Stimulated activated CD8-positive, alpha-beta memory T cell treated with anti-CD3 and anti-CD28 coated beads, Interleukin-4, amount 100 ng/mL, for 48 hours (primary cell): Measurements from ENCODE around the gene ANXA6.

Source experiments
- DNase-seq: peaks from one replicate; pipeline ENCODE4 v3.0.0-alpha.2; 2020

Gene ANXA6

DNA sequence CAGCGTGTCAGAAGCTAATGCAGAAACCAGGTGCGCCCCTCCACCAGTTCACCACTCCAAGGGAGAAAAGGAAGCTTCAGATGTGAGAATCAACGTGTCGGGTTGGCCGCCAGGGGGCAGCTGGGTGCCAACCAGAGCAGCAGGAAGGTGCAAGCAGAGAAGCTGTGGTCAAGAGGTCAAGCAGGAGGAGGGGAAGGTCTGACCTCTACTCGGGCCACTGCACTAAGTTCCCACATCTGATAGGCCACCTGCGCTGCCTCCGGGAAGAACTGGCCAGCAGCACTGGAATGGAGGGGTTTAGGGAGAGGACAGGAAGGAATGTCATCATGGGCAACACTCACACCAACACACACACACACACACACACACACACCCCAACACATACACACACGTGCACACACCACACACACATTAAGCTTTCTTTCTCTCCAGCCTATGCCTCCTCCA is 31.4 kb downstream of the ANXA6 start:
- peak; percentile 77 for DNase-seq

DNA sequence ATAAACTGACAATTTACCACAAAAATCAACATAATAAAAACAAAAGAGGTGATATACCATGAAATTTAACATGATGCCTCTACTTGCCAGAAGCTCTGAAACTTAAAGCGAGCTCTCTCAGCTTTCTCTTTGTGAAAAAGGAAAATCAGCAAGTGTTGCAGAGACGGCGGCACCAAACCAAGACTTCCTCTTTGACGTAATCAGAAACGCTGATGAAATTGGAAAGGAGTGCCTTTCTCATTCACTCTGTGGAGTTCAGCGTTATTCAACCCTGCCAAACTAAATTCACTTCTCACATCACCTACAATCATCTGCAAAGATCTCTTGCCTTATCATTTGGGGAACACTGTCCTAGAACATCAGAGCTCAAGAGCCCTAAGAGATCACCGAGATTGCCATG is 32.2 kb downstream of the ANXA6 start:
- DNase-seq = no peak

- DNase-seq = peak; percentile 70
These were observed 33.5 kb downstream of the ANXA6 start for GRCh38 chr5:151123897-151124751.

GRCh38 chr5:151122828-151123227 is 34.8 kb downstream of the ANXA6 start:
- no peak for DNase-seq

DNA sequence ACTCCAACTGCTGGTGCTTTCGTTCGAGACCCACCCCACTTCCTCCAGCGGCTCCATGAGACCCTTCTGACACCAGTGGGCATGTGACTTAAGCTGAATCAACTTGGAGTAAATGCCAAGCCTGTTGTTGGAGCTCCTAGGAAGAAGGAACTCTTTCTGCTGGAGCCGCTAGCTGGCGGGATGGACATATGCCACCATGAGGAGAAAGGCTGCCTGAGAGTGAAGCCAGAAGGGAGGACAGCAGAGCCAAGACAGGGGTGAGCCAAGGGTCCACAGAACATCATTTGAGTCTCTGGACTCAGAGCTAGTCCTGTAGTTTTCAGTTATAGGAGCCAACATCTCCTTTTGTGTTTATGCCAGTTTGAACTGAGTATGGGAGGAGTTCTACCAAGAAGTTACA is 35.9 kb downstream of the ANXA6 start:
- DNase-seq = no peak

DNA sequence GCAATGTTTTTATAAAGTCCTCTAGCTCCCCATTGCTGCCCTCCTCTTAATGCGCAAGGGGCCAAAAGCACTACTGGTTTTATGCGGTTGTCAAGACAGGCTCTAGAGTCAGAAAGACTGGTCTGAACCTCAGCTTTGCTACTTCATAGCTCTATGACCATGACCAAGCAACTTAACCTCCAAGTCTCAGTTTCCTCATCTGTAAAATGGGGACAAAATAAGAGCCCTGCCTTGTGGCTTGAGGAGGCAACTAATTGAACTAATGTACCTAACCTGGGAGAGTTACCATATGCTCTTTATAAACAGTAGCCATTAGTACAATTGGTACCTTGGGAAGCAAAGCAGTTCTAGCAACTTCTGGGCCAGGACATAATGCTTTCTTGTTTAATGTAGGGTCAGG is 36.5 kb downstream of the ANXA6 start:
- no peak for DNase-seq

DNA sequence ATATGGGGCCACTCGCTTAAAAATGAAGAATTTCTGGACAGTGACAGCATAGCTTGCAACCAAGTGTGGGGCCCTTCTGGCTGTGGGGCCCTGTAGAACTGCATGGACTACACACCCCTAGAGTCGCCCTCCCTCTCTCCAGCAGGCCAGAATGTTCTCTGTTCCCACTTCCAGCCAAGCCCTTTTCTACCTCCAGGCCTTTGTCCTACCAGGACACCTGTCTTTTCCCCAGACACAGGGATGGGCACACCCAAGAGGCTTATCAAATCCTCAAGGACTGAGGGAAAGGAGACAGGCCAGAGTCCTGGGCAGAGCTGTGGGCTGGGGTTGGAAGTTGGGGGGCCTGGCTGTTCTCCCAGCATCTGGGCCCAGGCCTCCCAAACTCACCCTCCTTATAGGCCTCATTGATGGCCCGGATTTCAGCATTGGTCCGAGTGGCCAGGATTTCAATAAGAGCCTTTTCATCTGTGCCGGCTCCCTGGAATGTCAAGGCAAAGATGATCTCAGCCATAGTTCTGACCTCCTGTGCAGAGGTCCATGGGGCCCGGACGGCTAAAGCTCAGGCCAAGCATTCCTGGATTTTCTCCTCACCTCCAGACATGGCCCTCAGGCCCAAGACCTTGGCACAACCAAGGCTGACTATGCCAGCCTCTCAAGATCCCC is 38.5 kb downstream of the ANXA6 start:
- DNase-seq = no peak

DNA sequence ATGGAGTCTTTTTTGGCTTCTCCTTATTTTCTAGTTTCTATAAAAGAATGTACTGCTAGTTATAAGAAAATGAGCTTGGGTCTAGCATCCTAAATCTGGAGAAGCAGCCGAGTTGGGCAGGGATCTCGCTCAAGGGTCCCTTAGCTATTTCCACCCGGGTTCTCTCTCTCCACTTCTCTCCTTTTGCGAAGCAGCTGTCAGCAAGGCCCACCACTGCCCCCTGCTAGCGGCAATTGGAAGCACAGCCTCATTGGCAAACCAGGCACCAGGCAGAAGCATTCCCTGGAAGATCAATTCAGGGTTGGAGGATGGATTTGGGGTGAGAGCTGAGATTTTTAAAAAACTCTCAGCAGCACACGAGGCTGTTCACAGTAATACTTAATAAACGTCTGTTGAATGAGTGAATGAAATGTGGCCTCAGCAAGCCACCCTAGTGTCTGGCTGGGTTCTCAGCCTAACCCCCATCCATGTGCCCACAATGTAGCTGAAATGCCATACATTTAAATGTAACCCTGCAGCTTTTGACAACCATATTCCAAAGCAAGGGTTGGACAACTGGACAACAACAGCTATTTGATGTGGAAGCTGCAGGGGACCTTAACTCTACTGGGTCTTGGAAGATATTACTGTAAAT is 42.2 kb downstream of the ANXA6 start:
- peak; percentile 87 for DNase-seq

DNA sequence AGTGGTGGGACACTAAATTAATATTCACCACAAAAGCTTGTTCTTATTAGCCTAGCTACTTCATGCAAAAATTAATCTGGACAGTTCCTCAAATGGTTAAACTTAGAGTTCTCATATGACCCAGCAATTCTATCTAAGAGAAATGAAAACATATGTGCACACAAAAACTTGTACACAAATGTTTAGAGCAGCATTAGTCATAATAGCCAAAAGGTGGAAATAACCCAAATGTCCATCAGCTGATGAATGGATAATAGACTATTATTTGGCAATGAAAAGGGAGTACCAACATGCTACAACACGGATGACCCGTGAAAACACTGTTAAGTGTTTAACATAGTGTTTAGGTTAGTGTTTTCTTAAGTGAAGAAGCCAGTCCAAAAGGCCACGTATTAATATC is 43.9 kb downstream of the ANXA6 start:
- no peak for DNase-seq

- no peak for DNase-seq
These were observed 46.6 kb downstream of the ANXA6 start for GRCh38 chr5:151110992-151111391.

GRCh38 chr5:151110122-151110681 is 47.4 kb downstream of the ANXA6 start:
- DNase-seq = no peak

DNA sequence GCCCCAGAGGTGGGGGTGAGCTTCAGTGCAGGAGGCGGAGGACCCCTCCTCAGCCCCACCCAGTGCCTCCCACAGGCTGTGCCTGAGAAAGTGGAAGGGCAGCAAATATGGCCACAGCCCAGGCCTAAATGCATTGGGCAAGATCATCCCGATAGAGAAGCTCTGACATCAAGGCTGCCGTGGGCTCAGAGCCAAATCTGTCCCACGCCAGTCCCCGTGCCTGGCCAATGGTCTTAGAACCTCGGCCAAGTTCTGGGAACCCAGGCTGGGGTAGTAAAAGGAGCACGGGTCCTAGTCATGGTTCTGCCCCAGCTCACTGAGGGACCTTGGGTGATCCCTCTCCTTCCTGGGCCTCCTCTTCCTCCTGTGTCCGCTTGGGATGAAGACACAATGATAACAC is 49.0 kb downstream of the ANXA6 start:
- DNase-seq = no peak

GRCh38 chr5:151107738-151108520 is 49.6 kb downstream of the ANXA6 start:
- no peak for DNase-seq

DNA sequence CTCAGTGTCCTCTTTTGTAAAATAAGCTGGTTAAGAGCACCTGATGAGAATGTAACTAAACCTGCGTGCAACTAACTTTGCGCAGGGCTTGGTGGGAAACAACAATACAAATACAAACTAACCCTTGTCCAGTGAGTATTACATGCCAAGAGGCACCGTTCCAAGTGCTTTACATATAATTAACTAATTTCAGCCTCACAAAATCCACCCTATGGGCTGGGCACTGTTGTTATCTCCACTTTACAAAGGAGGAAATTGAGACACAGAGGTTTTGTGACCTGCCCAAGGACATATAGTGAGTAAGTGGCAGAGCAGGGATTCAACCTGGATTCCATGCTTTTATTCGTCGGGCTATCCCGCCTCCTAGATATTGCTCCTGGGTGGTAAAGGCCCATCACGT is 50.5 kb downstream of the ANXA6 start:
- DNase-seq = no peak

DNA sequence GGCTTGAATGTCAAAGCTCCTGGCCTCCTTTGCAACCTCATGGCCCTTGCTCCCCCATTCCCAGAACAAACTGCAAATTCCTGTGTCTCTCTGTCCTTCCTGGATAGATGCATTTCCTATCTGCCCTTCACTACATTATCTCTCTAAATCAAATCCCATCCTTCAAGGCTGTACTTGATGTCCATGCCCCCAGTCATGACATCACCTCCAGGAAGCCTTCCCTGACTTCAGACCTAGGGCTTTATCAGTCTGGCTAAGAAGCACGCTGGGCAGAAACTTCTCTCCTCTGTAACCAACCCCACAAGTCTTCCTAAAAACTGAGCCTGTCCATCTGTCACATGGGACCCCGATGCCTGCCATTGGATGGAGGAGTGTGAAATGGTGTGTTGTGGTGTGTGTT is 51.1 kb downstream of the ANXA6 start:
- no peak for DNase-seq

DNA sequence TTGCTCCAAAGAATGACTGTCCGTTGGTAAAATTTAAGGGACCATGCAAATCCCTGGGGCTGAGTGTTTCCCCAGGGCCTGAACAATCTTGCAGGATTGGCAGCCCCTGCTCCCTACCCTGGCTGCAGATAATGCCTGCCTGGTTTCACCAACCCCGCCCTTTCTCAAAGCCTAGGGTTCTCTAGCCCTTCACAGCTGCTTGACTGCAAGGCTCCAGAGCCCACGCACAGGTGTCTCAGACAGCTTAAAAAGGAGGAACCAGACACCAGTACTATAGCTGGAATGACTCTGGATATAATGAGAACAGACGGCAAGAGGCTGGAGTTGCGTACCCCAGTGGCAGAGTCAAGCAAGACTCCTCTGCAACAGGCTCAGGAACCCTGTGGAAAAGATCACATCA is 51.5 kb downstream of the ANXA6 start:
- no peak for DNase-seq

- no peak for DNase-seq
These were observed 52.0 kb downstream of the ANXA6 start for GRCh38 chr5:151105561-151105960.

DNA sequence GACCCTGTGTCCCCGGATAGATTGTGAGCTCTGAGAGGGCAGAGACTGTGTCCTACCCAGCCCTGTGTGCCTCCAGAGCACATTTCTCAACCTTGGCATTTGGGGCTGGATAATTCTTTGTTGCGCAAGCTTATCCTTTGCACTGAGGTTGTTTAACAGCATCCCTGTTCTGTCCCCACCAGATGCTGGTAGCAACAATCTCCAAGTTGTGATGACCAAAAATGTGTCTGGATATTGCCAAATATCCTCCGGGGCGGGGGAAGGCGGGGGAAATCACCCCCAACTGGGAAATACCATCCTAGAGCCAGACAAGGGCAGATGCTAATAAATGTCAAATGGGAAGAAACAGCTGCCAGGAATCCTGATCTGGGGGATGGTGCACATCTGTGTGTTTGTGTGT is 52.8 kb downstream of the ANXA6 start:
- no peak for DNase-seq

DNA sequence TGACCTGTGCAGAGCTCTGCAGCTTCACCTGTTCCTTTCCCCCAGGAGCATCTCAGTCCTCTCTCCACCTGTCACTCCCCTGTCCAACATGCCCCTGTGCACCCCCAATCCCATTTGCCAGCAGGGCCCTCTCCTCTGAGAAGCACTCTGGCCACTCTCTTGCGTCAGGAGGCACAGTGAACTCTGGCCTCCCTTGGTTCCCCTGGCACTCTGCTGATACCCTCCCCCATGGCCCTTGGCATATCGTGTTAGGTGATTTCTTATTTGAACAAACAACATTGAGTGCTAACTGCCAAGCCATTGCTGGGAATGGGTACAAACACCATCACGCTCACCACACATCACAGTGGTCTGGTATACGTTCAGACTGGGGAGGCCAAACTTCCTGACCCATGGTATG is 55.8 kb downstream of the ANXA6 start:
- no peak for DNase-seq

- DNase-seq = no peak
These were observed 56.4 kb downstream of the ANXA6 start for GRCh38 chr5:151101151-151101550.

- DNase-seq = no peak
These were observed 56.9 kb downstream of the ANXA6 start for GRCh38 chr5:151100681-151101080.

DNA sequence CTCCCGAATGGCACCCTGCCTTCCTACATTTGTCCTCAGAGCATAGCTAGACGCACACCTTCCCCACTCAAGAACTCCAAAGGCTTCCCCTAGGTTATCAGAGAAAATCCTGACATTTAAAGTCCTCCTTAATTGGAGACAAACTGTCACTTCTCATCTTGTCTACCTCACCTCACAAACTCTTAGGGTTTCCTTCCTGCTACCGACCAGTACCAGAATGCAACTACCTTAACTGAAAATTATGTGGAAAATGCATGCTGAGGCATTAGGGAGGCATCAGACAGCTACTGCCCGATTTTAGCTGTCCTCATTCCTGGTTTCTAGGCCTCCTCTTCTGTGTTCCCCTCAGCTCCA is 58.8 kb downstream of the ANXA6 start:
- no peak for DNase-seq
